H1 (cell line): ENCODE data around the gene ASGR1. TPM values are rescaled to one million over a fixed set of nuclear protein-coding genes. Genes with fewer than 3 reads are reported as not detected.

Experiments
- CTCF ChIA-PET: fragments of 300-600 bp; sonication (Branson Sonifier 250); formaldehyde crosslinking; loops from one replicate; lab custom pipeline; 2021; ENCODE audit not compliant: partially characterized antibody; lab: Charles Lee
- POLR2A ChIA-PET: fragments of 300-600 bp; sonication (Branson Sonifier 250); formaldehyde crosslinking; loops from one replicate; lab custom pipeline; 2021; ENCODE audit warnings: inconsistent platforms; ENCODE audit not compliant: partially characterized antibody; lab: Charles Lee
- DNase-seq, 2 experiments: peaks; one replicate each; pipeline versions ENCODE4 v3.0.0 to v3.0.0-alpha.2; 2010 to 2022; ENCODE audit warnings: low spot score in 2 of 2, low read depth in 1 of 2, mixed read lengths in 1 of 2
- FAIRE-seq: peaks from 2 replicates; lab custom pipeline; 2011; peaks lifted over from hg19 to GRCh38; lab: Jason Lieb, UNC
- H2AFZ ChIP-seq: 2 replicates; pipeline ENCODE4 v1.8.1; 2012; ENCODE audit warnings: low read length, inconsistent platforms
- H2AK5ac ChIP-seq: 2 replicates; pipeline ENCODE4 v1.6.1; 2013; ENCODE audit warnings: low read depth, low read length
- H2BK120ac ChIP-seq: replicated peaks from 2 replicates; pipeline ENCODE3; 2013; ENCODE audit warnings: low read depth, low read length, inconsistent platforms
- H2BK12ac ChIP-seq: 2 replicates; pipeline ENCODE4 v1.6.1; 2013; ENCODE audit warnings: low read depth, low read length
- H2BK15ac ChIP-seq: 2 replicates; pipeline ENCODE4 v1.6.1; 2013; ENCODE audit warnings: low read length
- H2BK20ac ChIP-seq: 2 replicates; pipeline ENCODE4 v1.6.1; 2013; ENCODE audit warnings: low read length
- H2BK5ac ChIP-seq: 2 replicates; pipeline ENCODE4 v1.6.1; 2013; ENCODE audit warnings: low read depth, low read length
- H3K14ac ChIP-seq: 2 replicates; pipeline ENCODE4 v1.6.1; 2013; ENCODE audit warnings: inconsistent platforms; ENCODE audit not compliant: insufficient read length
- H3K18ac ChIP-seq: 2 replicates; pipeline ENCODE4 v1.6.1; 2013; ENCODE audit warnings: low read length; ENCODE audit errors: extremely low read depth
- H3K23ac ChIP-seq: 2 replicates; pipeline ENCODE4 v1.6.1; 2013; ENCODE audit warnings: inconsistent platforms; ENCODE audit not compliant: insufficient read length
- H3K23me2 ChIP-seq: 2 replicates; pipeline ENCODE4 v1.6.1; 2013; ENCODE audit warnings: low read depth, low read length
- H3K27ac ChIP-seq: 2 replicates; pipeline ENCODE4 v1.6.1; 2011; ENCODE audit warnings: low read depth, low read length, inconsistent platforms
- H3K27me3 ChIP-seq, 4 experiments: replicated peaks in 1 of 4; 1 replicate in 1 of 4; 2 replicates in 3 of 4; pipeline versions ENCODE4 v1.6.1 to v1.8.1; 2011 to 2013; ENCODE audit warnings: low read length in 3 of 4, mild to moderate bottlenecking in 3 of 4, inconsistent platforms in 2 of 4, mixed read lengths in 2 of 4, moderate library complexity in 1 of 4; ENCODE audit not compliant: control insufficient read depth in 3 of 4, insufficient read depth in 3 of 4; ENCODE audit errors: extremely low read depth in 1 of 4
- H3K36me3 ChIP-seq, 4 experiments: 2 replicates each; pipeline versions ENCODE4 v1.6.1 to v1.8.1; 2011 to 2013; ENCODE audit warnings: mild to moderate bottlenecking in 4 of 4, low read length in 3 of 4, moderate library complexity in 2 of 4, control low read depth in 1 of 4, inconsistent platforms in 1 of 4; ENCODE audit not compliant: insufficient read depth in 4 of 4, control insufficient read depth in 2 of 4
- H3K4ac ChIP-seq: replicated peaks from 2 replicates; pipeline ENCODE3; 2013; ENCODE audit warnings: low read length, low read depth, mixed read lengths, inconsistent platforms; ENCODE audit not compliant: insufficient read length
- H3K4me1 ChIP-seq, 4 experiments: replicated peaks in 1 of 4; 1 replicate in 1 of 4; 2 replicates in 3 of 4; pipeline versions ENCODE4 v1.6.1 to v1.8.1; 2011 to 2013; ENCODE audit warnings: low read length in 3 of 4, inconsistent platforms in 2 of 4, mixed read lengths in 1 of 4; ENCODE audit not compliant: insufficient read depth in 4 of 4, control insufficient read depth in 3 of 4
- H3K4me2 ChIP-seq, 2 experiments: 2 replicates each; pipeline versions ENCODE4 v1.6.1 to v1.8.1; 2011 to 2013; ENCODE audit warnings: low read depth in 2 of 2, low read length in 2 of 2, control low read depth in 1 of 2, inconsistent platforms in 1 of 2, mild to moderate bottlenecking in 1 of 2; ENCODE audit not compliant: insufficient read depth in 1 of 2
- H3K4me3 ChIP-seq, 4 experiments: fragments of 200-600, 300-600 bp in 1 of 4; sonication (generic), shearing (Covaris generic), sonication (Bioruptor Twin) in 1 of 4; 2 replicates each; pipeline versions ENCODE4 v1.5.1 to v1.8.1; 2011 to 2016; ENCODE audit warnings: low read length in 4 of 4, low read depth in 3 of 4, control low read depth in 2 of 4, inconsistent platforms in 2 of 4, mild to moderate bottlenecking in 2 of 4, mixed read lengths in 1 of 4, moderate library complexity in 1 of 4; ENCODE audit not compliant: insufficient read depth in 2 of 4; ENCODE audit errors: extremely low read depth in 1 of 4
- H3K56ac ChIP-seq: replicated peaks from 2 replicates; pipeline ENCODE3; 2013; ENCODE audit warnings: low read depth, mild to moderate bottlenecking, mixed read lengths, low read length, inconsistent platforms; ENCODE audit not compliant: insufficient read length
- H3K79me1 ChIP-seq: 2 replicates; pipeline ENCODE4 v1.6.1; 2013; ENCODE audit warnings: low read depth, low read length, control low read depth
- H3K79me2 ChIP-seq, 2 experiments: 2 replicates each; pipeline versions ENCODE4 v1.6.1 to v1.8.1; 2012 to 2013; ENCODE audit warnings: low read length in 2 of 2, mild to moderate bottlenecking in 2 of 2, inconsistent platforms in 1 of 2; ENCODE audit not compliant: insufficient read depth in 2 of 2, control insufficient read depth in 1 of 2
- H3K9ac ChIP-seq, 4 experiments: replicated peaks in 1 of 4; 1 replicate in 1 of 4; 2 replicates in 3 of 4; pipeline versions ENCODE4 v1.6.1 to v1.8.1; 2011 to 2013; ENCODE audit warnings: low read depth in 3 of 4, low read length in 3 of 4, control low read depth in 2 of 4, mild to moderate bottlenecking in 2 of 4, moderate library complexity in 2 of 4, inconsistent platforms in 1 of 4; ENCODE audit errors: extremely low read depth in 1 of 4
- H3K9me3 ChIP-seq, 2 experiments: 2 replicates each; pipeline versions ENCODE4 v1.6.1 to v1.8.1; 2012 to 2013; ENCODE audit warnings: mild to moderate bottlenecking in 2 of 2, moderate library complexity in 2 of 2, control low read depth in 1 of 2, inconsistent platforms in 1 of 2, low read depth in 1 of 2, low read length in 1 of 2, mixed read lengths in 1 of 2; ENCODE audit not compliant: insufficient read depth in 2 of 2
- H4K20me1 ChIP-seq, 2 experiments: replicated peaks in 1 of 2; 2 replicates each; pipeline versions ENCODE3 to v1.8.1; 2011 to 2013; ENCODE audit warnings: inconsistent platforms in 2 of 2, low read length in 2 of 2, mild to moderate bottlenecking in 1 of 2; ENCODE audit not compliant: insufficient read depth in 2 of 2, control insufficient read depth in 1 of 2
- H4K5ac ChIP-seq: 2 replicates; pipeline ENCODE4 v1.6.1; 2013; ENCODE audit warnings: low read length, low read depth, mixed read lengths, inconsistent platforms; ENCODE audit not compliant: insufficient read length
- H4K8ac ChIP-seq: 2 replicates; pipeline ENCODE4 v1.8.0; 2013; ENCODE audit warnings: mild to moderate bottlenecking, moderate library complexity, low read length, inconsistent platforms; ENCODE audit not compliant: insufficient read depth; ENCODE audit errors: extremely low read depth
- H4K91ac ChIP-seq: replicated peaks from 2 replicates; pipeline ENCODE3; 2013; ENCODE audit warnings: low read length, mixed read lengths, inconsistent platforms; ENCODE audit not compliant: insufficient read length
- GTF2F1 ChIP-seq: IDR thresholded peaks from 2 replicates; pipeline ENCODE4 v1.6.1; 2012; ENCODE audit warnings: low read depth, low read length, improper control_type of control experiment, borderline replicate concordance
- SRF ChIP-seq: IDR thresholded peaks from 2 replicates; pipeline ENCODE4 v1.6.1; 2011; ENCODE audit warnings: mild to moderate bottlenecking, low read depth, low read length, moderate library complexity
- TAF1 ChIP-seq: IDR thresholded peaks from 2 replicates; pipeline ENCODE4 v1.6.1; 2011; ENCODE audit warnings: mild to moderate bottlenecking, low read depth, low read length
- TEAD4 ChIP-seq: IDR thresholded peaks from 2 replicates; pipeline ENCODE4 v1.6.1; 2012; ENCODE audit warnings: low read depth, low read length, inconsistent platforms, mixed read lengths
- WGBS, 2 experiments: shearing (Covaris generic) in 1 of 2; methylation state at CpG; one replicate each; pipeline versions ENCODE4 v1.1.6 to v1.1.7; 2013 to 2015; ENCODE audit warnings: low lambda C conversion rate in 2 of 2, mixed read lengths in 2 of 2, inconsistent platforms in 1 of 2, low coverage in 1 of 2, missing lambda C conversion rate in 1 of 2; ENCODE audit not compliant: insufficient replicate concordance in 2 of 2, insufficient coverage in 1 of 2, insufficient read length in 1 of 2; ENCODE audit errors: extremely low coverage in 1 of 2, missing lambda C conversion rate in 1 of 2; 5-methylcytosine and 5-hydroxymethylcytosine counted together
- polyA plus RNA-seq, 7 experiments: library from polyadenylated mRNA; depleted of rRNA in 3 of 7; stranded (reverse) in 5 of 7; unstranded in 2 of 7; fragments of >200 nt in 5 of 7; fragments of 200-250 nt in 2 of 7; gene quantifications; 1 replicate in 5 of 7; 2 replicates in 1 of 7; 4 replicates in 1 of 7; pipeline versions ENCODE4 v1.2.1 to v1.2.3, GENCODE V29; 2011 to 2013; ENCODE audit warnings: missing spikeins in 2 of 7, mixed read lengths in 2 of 7
- total RNA-seq: library from RNA; stranded (reverse); fragmentation: NEBNext Ultra II Directional; extraction: Animal tissue kit (Norgen Biotek cat#: 25700); gene quantifications from 2 replicates; pipeline ENCODE4 v1.2.1, GENCODE V29; 2021

Gene ASGR1
- total and polyA plus RNA-seq, 2 of the 8 experiments (the other 6 are each of a cell fraction or from before 2014, with no cell fraction given), result 10.8 to 14.5 TPM

DNA sequence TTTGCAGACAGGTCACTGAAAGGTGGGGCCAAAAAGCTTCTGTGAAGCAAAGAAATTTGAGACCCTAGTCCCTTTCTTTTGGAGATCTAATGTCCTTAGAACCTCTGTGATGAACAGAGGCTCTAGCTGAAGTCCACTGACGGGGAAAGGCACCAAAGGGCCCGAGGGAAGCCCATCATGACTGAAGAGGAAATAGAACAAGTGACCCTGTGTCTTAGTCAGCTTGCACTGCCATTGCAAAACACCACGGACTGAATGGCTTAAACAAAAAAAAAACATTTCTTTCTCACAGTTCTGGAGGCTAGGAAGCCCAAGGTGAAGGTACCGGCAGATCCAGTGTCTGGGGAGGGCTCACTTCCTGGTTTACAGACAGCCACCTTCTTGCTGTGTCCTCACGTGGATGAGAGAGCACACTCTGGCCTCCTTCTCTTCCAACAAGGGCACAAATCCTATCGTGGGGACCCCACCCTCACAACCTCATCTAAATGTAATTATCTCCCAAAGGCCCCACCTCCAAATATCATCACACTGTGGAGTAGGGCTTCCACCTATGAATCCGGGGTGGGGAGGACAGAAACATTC lies 40.3 kb downstream of the ASGR1 start:
- Histone ChIP-seq H4K5ac (no peak overlapping the region), H3K56ac (no peak overlapping the region), H2AFZ (no peak overlapping the region), H4K20me1 (no peaks in the 10 kb centered on the region), H3K79me2 (no peaks in the 10 kb centered on the region), H3K27ac (no peak overlapping the region), H2BK20ac (peak overlapping the region; percentile 90; the same call in 1 of the 2 replicates), H3K23ac (no peak overlapping the region), H2BK120ac (no peak overlapping the region), H3K14ac (no peak overlapping the region), H3K4me1 (peaks cover 0 to 19% (median 9%) of the 10 kb centered on the region in 4 experiments; a peak in 6 of 7 replicates), H3K4ac (no peak overlapping the region), H3K27me3 (no peaks in the 10 kb centered on the region; a peak in 1 of 7 replicates), H3K36me3 (no peaks in the 10 kb centered on the region), H4K8ac (no peak overlapping the region), H3K9ac (no peak overlapping the region), H4K91ac (peak overlapping the region; percentile 37), H3K23me2 (no peaks in the 10 kb centered on the region), H2AK5ac (0 out of 2 replicates have a peak overlapping the region, but pooled peaks have one; percentile 56), H3K4me2 (no peak overlapping the region), H3K79me1 (no peaks in the 10 kb centered on the region), H3K4me3 (no peak overlapping the region), H2BK5ac (no peak overlapping the region; the same call in 1 of the 2 replicates), H2BK15ac (peak overlapping the region; percentile 83; the same call in 1 of the 2 replicates), H3K18ac (peak overlapping the region; percentile 71; the same call in 1 of the 2 replicates), H2BK12ac (no peak overlapping the region; the same call in 1 of the 2 replicates), H3K9me3 (no peaks in the 10 kb centered on the region)
- FAIRE-seq (no peak), DNase-seq (no peak)
- CTCF ChIA-PET, result interaction anchor here (0.6 to 17.7 kb wide), 10 partner anchors 9 to 567 kb away, joined by 3 to 434 read pairs (median 12); partner anchors contain the start of genes ASGR1 and SLC16A11
- POLR2A ChIA-PET, result interaction anchor here (1.5 kb wide), 1 partner anchor 84 kb away, joined by 3 read pairs; no protein-coding TSS in a partner anchor
- WGBS, 2 experiments, result 85% methylated on average over 7 of the region's 7 CpGs; no CpG with 5 or more reads in 1 of the 2 experiments
- TF ChIP-seq TAF1 (no peak), GTF2F1 (no peak), SRF (no peak), TEAD4 (no peak)
